IMR-90 (cell line): ENCODE results near the gene CCDC51. TPM values are rescaled to one million over a fixed set of nuclear protein-coding genes. Genes with fewer than 3 reads are reported as not detected.

Experiments
- ATAC-seq: fragments of 200-7000 bp; cut with Tn5 transposase; 2 replicates; pipeline ENCODE4 v1.9.1; 2020; ENCODE audit warnings: low read depth, mild to moderate bottlenecking, moderate library complexity
- BruUV-seq: library from RNA; stranded (reverse); fragments of 400-500 nt; replicated peaks from 2 replicates; lab custom pipeline; 2021; lab: Mats Ljungman, UMichigan
- CTCF ChIA-PET: fragments of 300-600 bp; formaldehyde crosslinking; extraction: SDS; loops from one replicate; lab custom pipeline; 2021; ENCODE audit warnings: antibody characterized with exemption; lab: Yijun Ruan, JAX
- POLR2A ChIA-PET: fragments of 300-600 bp; sonication (Branson Sonifier 250); formaldehyde crosslinking; loops from one replicate; lab custom pipeline; 2022; ENCODE audit warnings: antibody characterized with exemption; ENCODE audit not compliant: unreplicated experiment; lab: Charles Lee
- DNase-seq: peaks from one replicate; pipeline ENCODE4 v3.0.0; 2013
- H2AFZ ChIP-seq: replicated peaks from 2 replicates; pipeline ENCODE3; 2013; ENCODE audit warnings: low read length, mild to moderate bottlenecking; ENCODE audit not compliant: poor library complexity
- H2AK5ac ChIP-seq: 2 replicates; pipeline ENCODE4 v1.6.1; 2013; ENCODE audit warnings: low read depth, low read length, inconsistent platforms
- H2AK9ac ChIP-seq: replicated peaks from 2 replicates; pipeline ENCODE3; 2013; ENCODE audit warnings: mild to moderate bottlenecking, low read depth, low read length, moderate library complexity; ENCODE audit not compliant: poor library complexity
- H2BK120ac ChIP-seq: 2 replicates; pipeline ENCODE4 v1.6.1; 2013; ENCODE audit warnings: low read depth, low read length, inconsistent platforms
- H2BK15ac ChIP-seq: 3 replicates; pipeline ENCODE4 v1.6.1; 2013; ENCODE audit warnings: low read depth, low read length, inconsistent platforms
- H2BK20ac ChIP-seq: 2 replicates; pipeline ENCODE4 v1.6.1; 2013; ENCODE audit warnings: low read depth, mild to moderate bottlenecking, inconsistent platforms, low read length, moderate library complexity
- H2BK5ac ChIP-seq: 2 replicates; pipeline ENCODE4 v1.6.1; 2013; ENCODE audit warnings: mild to moderate bottlenecking, low read depth, low read length, inconsistent platforms; ENCODE audit not compliant: poor library complexity, severe bottlenecking
- H3K14ac ChIP-seq: replicated peaks from 2 replicates; pipeline ENCODE4 v1.6.1; 2013; ENCODE audit warnings: low read depth, low read length, inconsistent platforms
- H3K18ac ChIP-seq: 2 replicates; pipeline ENCODE4 v1.6.1; 2013; ENCODE audit warnings: low read depth, low read length, control low read depth
- H3K23ac ChIP-seq: 2 replicates; pipeline ENCODE4 v1.6.1; 2013; ENCODE audit warnings: low read depth, low read length, inconsistent platforms
- H3K27ac ChIP-seq: 2 replicates; pipeline ENCODE4 v1.5.1; 2013; ENCODE audit warnings: mild to moderate bottlenecking, control low read depth, low read length; ENCODE audit not compliant: insufficient read depth
- H3K27me3 ChIP-seq: 2 replicates; pipeline ENCODE4 v1.6.1; 2013; ENCODE audit warnings: low read length; ENCODE audit not compliant: control insufficient read depth, insufficient read depth
- H3K36me3 ChIP-seq: 2 replicates; pipeline ENCODE4 v1.6.1; 2013; ENCODE audit warnings: low read length, mixed read lengths; ENCODE audit not compliant: control insufficient read depth, insufficient read depth
- H3K4ac ChIP-seq: 2 replicates; pipeline ENCODE4 v1.6.1; 2013; ENCODE audit warnings: low read depth, low read length, inconsistent platforms
- H3K4me1 ChIP-seq: 2 replicates; pipeline ENCODE4 v1.6.1; 2013; ENCODE audit warnings: low read length, mixed read lengths; ENCODE audit not compliant: control insufficient read depth, insufficient read depth
- H3K4me2 ChIP-seq: 2 replicates; pipeline ENCODE4 v1.6.1; 2013; ENCODE audit warnings: low read depth, mild to moderate bottlenecking, control low read depth, low read length, moderate library complexity
- H3K4me3 ChIP-seq: 2 replicates; pipeline ENCODE4 v1.5.1; 2013; ENCODE audit warnings: low read depth, mild to moderate bottlenecking, control low read depth, low read length, moderate library complexity; ENCODE audit not compliant: insufficient read depth
- H3K56ac ChIP-seq: 2 replicates; pipeline ENCODE4 v1.6.1; 2013; ENCODE audit warnings: low read length, inconsistent platforms; ENCODE audit not compliant: insufficient read depth; ENCODE audit errors: extremely low read depth
- H3K79me1 ChIP-seq, 2 experiments: 2 replicates each; pipeline ENCODE4 v1.6.1; 2013; ENCODE audit warnings: low read length in 2 of 2, inconsistent platforms in 1 of 2, low read depth in 1 of 2
- H3K9ac ChIP-seq: 2 replicates; pipeline ENCODE4 v1.6.1; 2013; ENCODE audit warnings: low read depth, low read length, control low read depth
- H3K9me1 ChIP-seq: 2 replicates; pipeline ENCODE4 v1.6.1; 2013; ENCODE audit warnings: low read length, inconsistent platforms; ENCODE audit not compliant: insufficient read depth
- H3K9me3 ChIP-seq: 2 replicates; pipeline ENCODE4 v1.6.1; 2013; ENCODE audit warnings: low read length; ENCODE audit not compliant: control insufficient read depth, insufficient read depth
- H4K20me1 ChIP-seq: 2 replicates; pipeline ENCODE4 v1.6.1; 2013; ENCODE audit warnings: low read length, inconsistent platforms; ENCODE audit not compliant: insufficient read depth
- H4K5ac ChIP-seq: 2 replicates; pipeline ENCODE4 v1.6.1; 2013; ENCODE audit warnings: mild to moderate bottlenecking, low read depth, low read length, control low read depth
- H4K8ac ChIP-seq, 2 experiments: 2 replicates each; pipeline ENCODE4 v1.6.1; 2013; ENCODE audit warnings: low read depth in 2 of 2, low read length in 2 of 2, control low read depth in 1 of 2, inconsistent platforms in 1 of 2
- H4K91ac ChIP-seq: 2 replicates; pipeline ENCODE4 v1.6.1; 2013; ENCODE audit warnings: low read depth, low read length, inconsistent platforms; ENCODE audit not compliant: insufficient read depth
- CEBPB ChIP-seq: IDR thresholded peaks from 2 replicates; pipeline ENCODE4 v1.6.1; 2012; ENCODE audit warnings: low read depth, low read length, improper control_type of control experiment
- CHD1 ChIP-seq: IDR thresholded peaks from 2 replicates; pipeline ENCODE4 v1.6.1; 2012; ENCODE audit warnings: low read depth, low read length, improper control_type of control experiment
- CTCF ChIP-seq: conservative IDR thresholded peaks from 2 replicates; pipeline ENCODE4 v1.5.1; 2012; ENCODE audit warnings: mild to moderate bottlenecking, low read depth, low read length, improper control_type of control experiment
- FOS ChIP-seq: fragments of 150-350 bp; IDR thresholded peaks from 2 replicates; pipeline ENCODE4 v1.6.1; 2016; ENCODE audit warnings: low read depth, low read length
- MAFK ChIP-seq: IDR thresholded peaks from 2 replicates; pipeline ENCODE4 v1.6.1; 2012; ENCODE audit warnings: low read depth, low read length, improper control_type of control experiment
- MAZ ChIP-seq: IDR thresholded peaks from 2 replicates; pipeline ENCODE4 v1.6.1; 2012; ENCODE audit warnings: low read depth, mild to moderate bottlenecking, low read length, improper control_type of control experiment, moderate library complexity, borderline replicate concordance
- MXI1 ChIP-seq: IDR thresholded peaks from 2 replicates; pipeline ENCODE4 v1.6.1; 2012; ENCODE audit warnings: low read depth, mild to moderate bottlenecking, low read length, moderate library complexity, borderline replicate concordance
- RCOR1 ChIP-seq: IDR thresholded peaks from 2 replicates; pipeline ENCODE4 v1.6.1; 2012; ENCODE audit warnings: mild to moderate bottlenecking, low read length, improper control_type of control experiment; ENCODE audit not compliant: insufficient replicate concordance
- RFX5 ChIP-seq: IDR thresholded peaks from 2 replicates; pipeline ENCODE4 v1.8.0; 2012; ENCODE audit warnings: low read depth, mild to moderate bottlenecking, low read length, moderate library complexity
- SMC3 ChIP-seq: fragments of 150-350 bp; IDR thresholded peaks from 2 replicates; pipeline ENCODE4 v1.6.1; 2016; ENCODE audit warnings: low read depth, mild to moderate bottlenecking, antibody characterized with exemption, low read length, moderate library complexity
- WGBS, 2 experiments: methylation state at CpG; one replicate each; pipeline versions ENCODE4 v1.1.5 to v1.1.7; 2013; ENCODE audit warnings: missing lambda C conversion rate in 2 of 2; ENCODE audit not compliant: insufficient read length in 1 of 2; ENCODE audit errors: extremely low coverage in 2 of 2; 5-methylcytosine and 5-hydroxymethylcytosine counted together
- dilution Hi-C: fragments of 300-500 bp; cut with HindIII; formaldehyde crosslinking; loops from one replicate; pipeline ENCODE4 v1.14.3; 2018; ENCODE audit warnings: low sequenced_read_pairs; ENCODE audit not compliant: unreplicated experiment
- in situ Hi-C: fragments of 300-500 bp; cut with MboI; formaldehyde crosslinking; loops from 3 replicates; pipeline ENCODE4 v1.14.3; 2019; ENCODE audit warnings: low sequenced_read_pairs, inconsistent platforms, mixed read lengths
- intact Hi-C: fragments of 100-400 bp; cut with micrococcal nuclease; formaldehyde crosslinking; loops from 2 replicates; pipeline ENCODE4 v1.10.0; 2022
- polyA plus RNA-seq, 3 experiments: library from polyadenylated mRNA; depleted of rRNA; stranded (reverse); fragments of >200 nt; gene quantifications; 2 replicates each; pipeline ENCODE4 v1.2.3, GENCODE V29; 2012; ENCODE audit warnings: low replicate concordance in 1 of 3
- total RNA-seq: library from RNA; depleted of rRNA; stranded (reverse); fragments of >200 nt; gene quantifications from 2 replicates; pipeline ENCODE4 v1.2.3, GENCODE V29; 2012
- TF ChIP-seq, protein P1 (sequence below): fragments of 150-350 bp; IDR thresholded peaks from 2 replicates; pipeline ENCODE4 v1.6.1; 2016; ENCODE audit warnings: low read depth, mild to moderate bottlenecking, low read length, moderate library complexity, borderline replicate concordance
- TF ChIP-seq, protein P2 (sequence below): fragments of 150-350 bp; IDR thresholded peaks from 2 replicates; pipeline ENCODE4 v1.6.1; 2017; ENCODE audit warnings: mild to moderate bottlenecking, antibody characterized with exemption, low read length, low read depth

Gene CCDC51
- total and polyA plus RNA-seq, 2 of the 4 experiments (the other 2 are of a cell fraction): 11.0 to 16.1 TPM

- H3K4me3 ChIP-seq: no peak overlapping the region
- no peak overlapping the region for H3K4ac ChIP-seq
- H2BK5ac ChIP-seq: no peak overlapping the region
- H4K5ac ChIP-seq: no peak overlapping the region
- H3K14ac ChIP-seq: no peak overlapping the region
- no peak overlapping the region for H3K4me2 ChIP-seq
- no peak overlapping the region for H2BK120ac ChIP-seq
- intact Hi-C loops (no loop called here), in situ Hi-C loops (loop anchor here (5.0 kb wide), 2 partner anchors 36 to 166 kb away; no protein-coding TSS in a partner anchor), dilution Hi-C loops (no loop called here)
- H2AK9ac ChIP-seq: no peak overlapping the region
- H3K27ac ChIP-seq: no peak overlapping the region
- CTCF ChIA-PET: no interaction called here
- H4K20me1 ChIP-seq: peaks cover 6% of the 10 kb centered on the region; the same call in 1 of the 2 replicates
- H3K23ac ChIP-seq: no peak overlapping the region
- no peaks in the 10 kb centered on the region for H3K9me3 ChIP-seq
- no peaks in the 10 kb centered on the region for H3K27me3 ChIP-seq
- TF ChIP-seq, protein P1, sequence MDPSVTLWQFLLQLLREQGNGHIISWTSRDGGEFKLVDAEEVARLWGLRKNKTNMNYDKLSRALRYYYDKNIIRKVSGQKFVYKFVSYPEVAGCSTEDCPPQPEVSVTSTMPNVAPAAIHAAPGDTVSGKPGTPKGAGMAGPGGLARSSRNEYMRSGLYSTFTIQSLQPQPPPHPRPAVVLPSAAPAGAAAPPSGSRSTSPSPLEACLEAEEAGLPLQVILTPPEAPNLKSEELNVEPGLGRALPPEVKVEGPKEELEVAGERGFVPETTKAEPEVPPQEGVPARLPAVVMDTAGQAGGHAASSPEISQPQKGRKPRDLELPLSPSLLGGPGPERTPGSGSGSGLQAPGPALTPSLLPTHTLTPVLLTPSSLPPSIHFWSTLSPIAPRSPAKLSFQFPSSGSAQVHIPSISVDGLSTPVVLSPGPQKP: no peak
- no peak for TF ChIP-seq MXI1
- no peak for TF ChIP-seq RFX5
- no peak for TF ChIP-seq CHD1
- TF ChIP-seq, protein P2, sequence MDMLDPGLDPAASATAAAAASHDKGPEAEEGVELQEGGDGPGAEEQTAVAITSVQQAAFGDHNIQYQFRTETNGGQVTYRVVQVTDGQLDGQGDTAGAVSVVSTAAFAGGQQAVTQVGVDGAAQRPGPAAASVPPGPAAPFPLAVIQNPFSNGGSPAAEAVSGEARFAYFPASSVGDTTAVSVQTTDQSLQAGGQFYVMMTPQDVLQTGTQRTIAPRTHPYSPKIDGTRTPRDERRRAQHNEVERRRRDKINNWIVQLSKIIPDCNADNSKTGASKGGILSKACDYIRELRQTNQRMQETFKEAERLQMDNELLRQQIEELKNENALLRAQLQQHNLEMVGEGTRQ: no peak
- no peak for TF ChIP-seq CTCF
- TF ChIP-seq MAFK: no peak
- no peak for TF ChIP-seq MAZ
- TF ChIP-seq RCOR1: no peak
- TF ChIP-seq FOS: no peak
- TF ChIP-seq SMC3: no peak
- no peak for TF ChIP-seq CEBPB
- H3K18ac ChIP-seq: no peak overlapping the region
- no peak overlapping the region for H3K56ac ChIP-seq
- H3K9ac ChIP-seq: no peak overlapping the region
- H3K79me1 ChIP-seq: peaks cover 26 to 45% of the 10 kb centered on the region in 2 experiments
- no peak overlapping the region for H2AFZ ChIP-seq
- 89% methylated on average over 1 of the region's 4 CpGs; no CpG with 5 or more reads in 1 of the 2 experiments for WGBS, 2 experiments
- no peak for DNase-seq
- H3K4me1 ChIP-seq: 0 out of 2 replicates have a peak, but pooled peaks cover 2% of the 10 kb centered on the region
- H3K9me1 ChIP-seq: 0 out of 2 replicates have a peak, but pooled peaks cover 4% of the 10 kb centered on the region
- H2AK5ac ChIP-seq: no peak overlapping the region
- no TSS peak for BruUV-seq
- POLR2A ChIA-PET: no interaction called here
- ATAC-seq: no peak
- H4K91ac ChIP-seq: no peak overlapping the region
- H3K36me3 ChIP-seq: peaks cover 17% of the 10 kb centered on the region
- H2BK15ac ChIP-seq: no peak overlapping the region
- no peak overlapping the region for H4K8ac ChIP-seq
- no peak overlapping the region for H2BK20ac ChIP-seq
Measured at GRCh38 chr3:48437812-48438211, 2.1 kb downstream of the CCDC51 start.
